ENCODE results near the gene ACKR3.

GRCh38 chr2:236552581-236553363 lies 16.9 kb upstream of the ACKR3 start:
- TF ChIP-seq POLR2A (IDR thresholded peaks at IDR 0.05) (no peak), CTCF (IDR thresholded peaks at IDR 0.05) (no peak)
